ENCODE data around the gene MYO15B.

The MYO15B gene

DNA sequence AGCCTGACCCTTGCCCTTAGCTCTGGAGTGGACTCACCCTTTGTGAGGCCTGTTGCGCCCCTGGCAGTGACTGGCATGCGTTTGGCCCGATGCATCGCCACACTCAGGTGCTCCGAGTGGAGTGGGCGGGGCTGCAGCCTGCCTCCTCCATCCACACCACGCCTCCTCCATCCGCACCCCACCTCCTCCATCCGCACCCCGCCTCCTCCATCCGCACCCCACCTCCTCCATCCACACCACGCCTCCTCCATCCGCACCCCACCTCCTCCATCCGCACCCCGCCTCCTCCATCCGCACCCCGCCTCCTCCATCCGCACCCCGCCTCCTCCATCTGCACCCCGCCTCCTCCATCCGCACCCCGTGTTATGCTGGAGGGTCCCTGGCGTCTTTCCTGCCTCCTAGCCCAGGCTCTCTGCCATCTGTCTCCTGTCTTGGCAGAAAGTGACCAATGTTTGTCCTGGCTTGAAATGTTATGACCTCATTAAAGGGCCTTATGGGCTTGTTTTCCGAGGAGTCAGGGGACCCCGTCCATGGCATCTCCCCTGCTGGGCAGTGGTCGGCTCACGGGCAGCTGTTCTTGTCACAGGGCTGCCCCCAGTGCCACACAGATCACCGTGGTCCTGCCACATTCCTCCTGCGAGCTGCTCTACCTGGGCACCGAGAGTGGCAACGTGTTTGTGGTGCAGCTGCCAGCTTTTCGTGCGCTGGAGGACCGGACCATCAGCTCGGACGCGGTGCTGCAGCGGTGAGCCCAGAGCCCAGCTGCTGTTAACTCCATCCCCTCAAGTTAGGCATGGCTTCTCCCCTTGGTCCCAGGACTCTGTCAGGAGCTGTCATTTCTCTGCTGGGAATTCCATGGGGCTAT lies 28.7 kb upstream of the MYO15B start:
- DNase-seq (ENCODE audit: low read depth, low spot score) = no peak

DNA sequence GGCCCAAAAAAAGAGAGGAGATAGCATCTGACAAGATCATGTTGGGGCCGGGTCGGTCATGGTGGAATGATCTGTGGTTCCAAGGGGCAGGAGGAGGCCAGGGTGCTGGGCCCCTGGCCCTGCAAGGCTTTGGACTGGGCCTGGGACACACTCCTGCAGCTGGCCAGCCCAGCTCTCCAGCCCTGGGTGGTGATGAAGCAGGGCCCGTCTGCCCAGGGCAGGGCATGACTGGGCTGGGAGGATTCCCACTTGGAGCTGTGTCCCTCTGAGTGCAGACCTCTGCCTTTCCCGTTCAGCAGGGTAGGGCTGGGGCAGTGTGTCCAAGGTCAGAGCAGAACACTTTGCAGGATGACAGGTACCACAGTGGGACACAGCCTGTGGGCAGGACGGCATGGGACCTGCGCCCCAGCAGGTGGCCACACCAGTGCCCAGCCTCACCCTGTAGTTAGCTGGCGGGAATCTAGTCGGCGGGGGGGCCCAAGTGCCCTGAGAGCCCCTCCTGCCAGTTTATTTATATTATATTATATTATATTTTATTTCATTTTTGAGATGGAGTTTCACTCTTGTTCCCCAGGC lies 27.6 kb upstream of the MYO15B start:
- no peak for DNase-seq (ENCODE audit: low read depth, low spot score)

DNA sequence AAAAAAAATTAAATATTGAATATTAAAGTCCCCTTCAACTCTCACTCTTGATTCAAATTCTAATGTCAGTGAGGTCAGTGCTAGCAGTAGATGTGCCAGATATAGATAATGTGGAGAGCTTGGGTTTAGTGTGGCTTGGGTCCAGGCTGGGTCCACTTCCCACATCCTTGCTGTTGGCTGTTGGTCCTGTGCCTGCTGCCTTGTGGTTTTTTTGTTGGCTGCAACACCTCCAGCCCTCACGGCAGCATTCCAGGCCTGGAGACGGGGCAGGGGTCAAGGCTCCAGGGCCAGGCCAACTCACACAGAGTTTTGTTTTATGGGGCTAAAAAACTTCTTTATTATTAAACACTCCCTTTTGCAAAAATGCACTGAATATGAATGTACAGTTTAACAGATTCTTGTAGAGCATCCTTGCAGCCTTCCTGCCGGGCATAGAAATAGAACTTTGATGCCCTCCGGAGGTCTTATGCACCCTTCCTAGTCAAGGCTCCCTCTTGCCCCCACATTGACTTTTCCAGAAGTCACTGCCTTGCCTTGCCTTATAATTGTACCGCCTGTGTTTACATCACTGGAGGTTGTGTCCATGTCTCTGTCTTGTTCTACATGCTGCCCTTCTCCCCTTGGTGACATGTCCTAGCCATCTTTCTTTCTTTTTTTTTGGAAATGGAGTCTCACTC lies 25.5 kb upstream of the MYO15B start:
- DNase-seq (ENCODE audit: low read depth, low spot score) = no peak

DNA sequence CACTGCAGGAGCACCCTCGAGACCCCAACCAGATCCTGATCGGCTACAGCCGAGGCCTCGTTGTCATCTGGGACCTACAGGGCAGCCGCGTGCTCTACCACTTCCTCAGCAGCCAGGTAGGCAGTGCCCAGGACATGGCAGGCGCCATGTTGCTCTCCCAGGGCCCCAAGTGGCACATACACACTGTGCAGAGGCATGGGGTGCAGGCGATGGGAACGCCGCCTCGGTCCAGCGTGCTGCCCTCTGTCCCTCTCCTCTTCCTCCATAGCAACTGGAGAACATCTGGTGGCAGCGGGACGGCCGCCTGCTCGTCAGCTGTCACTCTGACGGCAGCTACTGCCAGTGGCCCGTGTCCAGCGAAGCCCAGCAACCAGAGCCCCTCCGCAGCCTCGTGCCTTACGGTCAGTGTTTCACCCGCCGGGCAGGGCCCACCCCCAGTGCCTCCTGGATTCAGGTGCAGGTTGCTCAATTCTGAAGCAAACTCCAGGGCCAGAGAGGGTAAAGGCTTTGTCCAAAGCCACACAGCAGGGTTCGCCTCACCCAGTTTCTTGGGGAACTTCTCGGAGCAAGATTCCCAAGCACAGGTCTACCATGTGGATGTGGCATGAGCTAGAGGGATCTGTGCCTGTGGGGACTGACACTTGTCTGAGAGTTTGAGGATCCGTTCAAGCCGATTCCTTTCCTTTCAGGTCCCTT lies 24.4 kb upstream of the MYO15B start:
- DNase-seq (ENCODE audit: low read depth, low spot score) = no peak

DNA sequence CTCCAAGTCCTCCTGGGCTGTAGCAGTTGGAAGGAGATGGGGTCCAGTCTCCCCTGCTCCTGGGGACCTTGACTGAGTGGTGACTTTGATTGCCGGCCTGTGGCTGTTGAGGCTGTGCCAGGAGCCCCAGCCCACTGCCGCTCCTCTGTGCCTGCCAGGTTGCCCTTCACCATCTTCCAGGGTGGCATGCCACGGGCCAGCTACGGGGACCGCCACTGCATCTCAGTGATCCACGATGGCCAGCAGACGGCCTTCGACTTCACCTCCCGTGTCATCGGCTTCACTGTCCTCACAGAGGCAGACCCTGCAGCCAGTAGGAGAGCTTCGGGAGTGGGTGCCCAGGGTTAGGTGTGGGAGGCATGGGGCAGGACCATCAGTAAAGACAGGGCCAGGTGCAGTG lies 23.4 kb upstream of the MYO15B start:
- no peak for DNase-seq (ENCODE audit: low read depth, low spot score)

DNA sequence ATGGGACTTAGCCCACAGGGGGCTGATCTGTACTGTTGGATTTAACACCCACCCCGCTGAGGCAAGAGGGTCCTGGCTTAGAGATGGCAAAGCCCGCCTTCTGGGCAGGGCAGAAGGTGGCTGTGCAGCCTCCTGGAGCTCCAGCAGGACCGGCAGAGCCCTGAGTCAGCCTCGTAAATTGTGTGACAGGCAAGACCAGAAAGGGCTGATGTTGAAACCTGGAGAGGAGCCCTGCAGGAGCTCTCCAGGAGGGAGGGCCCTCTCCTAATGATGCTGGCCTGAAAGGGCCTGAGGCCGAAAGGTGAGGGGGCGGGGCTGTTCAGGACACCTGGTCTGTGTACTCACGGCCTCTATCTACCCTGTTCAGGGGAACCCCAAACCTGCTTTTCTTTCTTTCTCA lies 22.5 kb upstream of the MYO15B start:
- DNase-seq (ENCODE audit: low read depth, low spot score) = no peak

- DNase-seq (ENCODE audit: low read depth, low spot score) = no peak
Measured at GRCh38 chr17:75565618-75566017, 22.0 kb upstream of the MYO15B start.

DNA sequence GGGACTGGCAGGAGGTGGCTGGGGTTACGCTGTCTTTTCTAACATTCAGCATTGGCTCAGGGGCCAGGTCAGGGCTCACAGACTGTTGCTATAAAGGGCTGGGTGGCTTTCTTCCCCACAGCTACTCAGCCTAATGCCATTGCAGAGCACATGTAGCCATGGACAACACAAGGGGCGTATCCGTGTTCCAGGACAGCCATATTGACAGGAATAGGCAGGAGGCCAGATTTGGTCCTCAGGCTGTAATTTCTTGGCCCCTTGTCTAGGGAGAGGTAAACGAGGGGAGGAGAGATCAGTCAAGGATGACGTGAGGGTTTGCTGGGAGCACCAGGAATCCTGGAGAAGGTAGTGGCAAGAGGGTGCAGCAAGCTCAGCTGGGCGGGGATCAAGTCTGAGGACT lies 21.2 kb upstream of the MYO15B start:
- no peak for DNase-seq (ENCODE audit: low read depth, low spot score)

DNA sequence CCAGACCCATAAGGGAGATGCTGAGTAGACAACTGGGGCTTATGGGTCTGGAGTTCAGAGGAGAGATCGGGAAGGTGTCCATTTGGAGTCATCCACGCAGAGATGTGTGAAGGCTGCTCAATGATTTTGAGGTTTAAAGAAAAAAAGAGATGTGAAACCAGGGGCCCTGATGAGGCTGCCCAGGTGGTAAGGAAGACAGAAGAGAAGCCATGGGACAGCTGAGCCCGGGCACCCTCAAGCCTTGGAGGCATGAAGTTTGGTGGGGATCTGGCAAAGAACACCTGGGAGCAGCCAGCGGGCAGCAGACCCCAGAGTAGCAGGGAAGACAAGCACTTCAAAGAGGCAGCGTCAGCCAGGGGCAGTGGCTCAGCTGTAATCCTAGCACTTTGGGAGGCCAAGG lies 20.8 kb upstream of the MYO15B start:
- no peak for DNase-seq (ENCODE audit: low read depth, low spot score)

GRCh38 chr17:75568412-75569255 lies 19.0 kb upstream of the MYO15B start:
- DNase-seq (ENCODE audit: low read depth, low spot score) = no peak

DNA sequence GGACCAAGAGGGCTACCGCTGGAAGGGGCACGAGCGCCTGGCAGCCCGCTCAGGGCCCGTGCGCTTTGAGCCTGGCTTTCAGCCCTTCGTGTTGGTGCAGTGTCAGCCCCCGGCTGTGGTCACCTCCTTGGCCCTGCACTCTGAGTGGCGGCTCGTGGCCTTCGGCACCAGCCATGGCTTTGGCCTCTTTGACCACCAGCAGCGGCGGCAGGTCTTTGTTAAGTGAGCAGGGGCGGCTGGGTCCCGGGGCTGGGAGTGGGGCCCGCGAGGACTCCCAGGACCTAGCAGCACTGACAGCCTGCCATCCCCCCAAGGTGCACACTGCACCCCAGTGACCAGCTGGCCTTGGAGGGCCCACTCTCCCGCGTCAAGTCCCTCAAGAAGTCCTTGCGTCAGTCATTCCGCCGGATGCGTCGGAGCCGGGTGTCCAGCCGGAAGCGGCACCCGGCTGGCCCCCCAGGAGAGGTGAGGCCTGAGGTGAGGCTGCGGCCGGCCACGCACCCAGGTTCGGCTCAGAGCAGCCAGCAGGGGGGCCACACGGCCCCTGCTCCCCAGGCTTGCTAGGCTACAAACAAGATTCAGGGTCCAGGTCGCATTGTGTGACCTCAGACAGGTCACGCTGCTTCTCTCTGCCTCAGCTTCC lies 17.4 kb upstream of the MYO15B start:
- no peak for DNase-seq (ENCODE audit: low read depth, low spot score)

GRCh38 chr17:75570772-75571171 lies 16.8 kb upstream of the MYO15B start:
- no peak for DNase-seq (ENCODE audit: low read depth, low spot score)

DNA sequence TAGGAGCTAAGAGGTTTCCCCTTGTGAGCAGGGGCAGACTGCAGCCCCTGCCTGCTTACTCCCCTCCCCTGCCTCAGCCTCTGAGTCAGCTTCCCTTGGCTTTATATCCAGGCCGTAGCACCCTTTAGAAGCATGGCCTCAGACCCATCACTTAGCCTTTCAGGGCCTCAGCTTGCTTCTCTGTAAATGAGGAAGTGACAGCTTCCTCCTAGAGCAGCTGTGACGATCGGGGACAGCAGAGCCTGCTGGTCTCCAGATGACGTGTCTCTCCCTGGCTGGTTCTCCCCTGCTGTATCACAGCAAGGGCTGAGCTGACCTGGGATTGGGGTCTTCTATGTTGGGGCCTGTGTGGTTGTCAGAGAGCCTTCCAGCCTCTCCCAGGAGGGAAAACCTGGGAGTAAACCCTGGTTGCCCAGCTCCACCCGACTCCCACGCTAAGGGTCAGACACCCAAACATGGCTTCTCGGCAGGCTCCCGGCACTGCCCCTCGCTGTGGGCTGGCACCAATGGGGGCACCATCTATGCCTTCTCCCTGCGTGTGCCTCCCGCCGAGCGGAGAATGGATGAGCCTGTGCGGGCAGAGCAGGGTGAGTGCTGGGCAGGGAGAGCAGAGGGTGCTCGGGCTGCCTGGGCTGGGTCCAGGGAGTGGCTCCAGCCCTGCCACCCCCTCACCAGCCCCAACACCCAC lies 16.3 kb upstream of the MYO15B start:
- no peak for DNase-seq (ENCODE audit: low read depth, low spot score)

GRCh38 chr17:75571885-75572215 lies 15.8 kb upstream of the MYO15B start:
- DNase-seq (ENCODE audit: low read depth, low spot score) = no peak

DNA sequence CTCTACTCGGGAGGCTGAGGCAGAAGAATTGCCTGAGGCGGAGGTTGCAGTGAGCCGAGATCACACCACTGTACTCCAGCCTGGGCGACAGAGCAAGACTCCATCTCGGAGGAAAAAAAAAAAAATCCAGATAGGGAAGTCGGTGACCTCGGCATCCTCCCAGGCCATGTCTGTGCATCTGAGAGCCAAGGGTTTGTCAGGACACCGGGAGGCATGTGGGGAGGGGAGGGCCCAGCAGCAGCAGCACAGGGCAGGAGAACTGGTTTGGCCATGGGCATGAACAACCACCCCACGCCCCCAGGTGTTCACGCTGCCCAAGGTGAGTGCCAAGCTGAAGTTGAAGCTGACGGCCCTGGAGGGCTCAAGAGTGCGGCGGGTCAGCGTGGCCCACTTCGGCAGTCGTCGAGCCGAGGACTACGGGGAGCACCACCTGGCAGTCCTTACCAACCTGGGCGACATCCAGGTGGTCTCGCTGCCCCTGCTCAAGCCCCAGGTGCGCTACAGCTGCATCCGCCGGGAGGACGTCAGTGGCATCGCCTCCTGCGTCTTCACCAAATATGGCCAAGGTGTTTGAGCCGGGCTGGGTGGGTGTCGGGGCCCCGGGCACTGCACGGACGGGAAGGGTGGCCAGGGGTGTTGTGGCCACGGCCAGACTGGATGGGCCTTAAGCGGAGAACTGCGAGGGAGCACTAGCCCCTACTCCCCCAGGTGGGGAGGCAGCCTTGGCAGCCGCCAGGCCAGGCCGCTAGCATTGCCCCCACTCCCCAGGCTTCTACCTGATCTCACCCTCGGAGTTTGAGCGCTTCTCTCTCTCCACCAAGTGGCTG lies 14.7 kb upstream of the MYO15B start:
- no peak for DNase-seq (ENCODE audit: low read depth, low spot score)

GRCh38 chr17:75573540-75573957 lies 14.1 kb upstream of the MYO15B start:
- DNase-seq (ENCODE audit: low read depth, low spot score) = no peak

DNA sequence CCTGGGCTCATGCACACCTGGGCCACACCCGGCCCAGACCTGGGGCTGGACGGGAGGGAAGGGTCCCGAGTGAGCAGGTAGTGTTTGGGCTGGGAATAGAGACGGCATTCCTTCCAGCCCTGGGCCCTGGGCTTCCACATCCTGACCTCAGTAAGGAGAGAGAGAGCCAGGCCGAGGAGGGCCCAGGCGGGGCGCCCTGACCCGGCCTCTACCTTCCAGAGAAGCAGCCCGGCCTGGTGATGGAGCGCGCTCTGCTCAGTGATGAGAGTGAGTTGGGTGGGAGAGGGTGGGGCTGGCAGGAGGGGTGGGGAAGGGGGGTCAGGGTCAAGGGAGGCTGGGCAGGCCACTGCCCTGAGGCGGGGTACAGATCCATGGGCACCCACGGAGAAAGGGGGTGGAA lies 13.6 kb upstream of the MYO15B start:
- DNase-seq (ENCODE audit: low read depth, low spot score) = no peak

DNA sequence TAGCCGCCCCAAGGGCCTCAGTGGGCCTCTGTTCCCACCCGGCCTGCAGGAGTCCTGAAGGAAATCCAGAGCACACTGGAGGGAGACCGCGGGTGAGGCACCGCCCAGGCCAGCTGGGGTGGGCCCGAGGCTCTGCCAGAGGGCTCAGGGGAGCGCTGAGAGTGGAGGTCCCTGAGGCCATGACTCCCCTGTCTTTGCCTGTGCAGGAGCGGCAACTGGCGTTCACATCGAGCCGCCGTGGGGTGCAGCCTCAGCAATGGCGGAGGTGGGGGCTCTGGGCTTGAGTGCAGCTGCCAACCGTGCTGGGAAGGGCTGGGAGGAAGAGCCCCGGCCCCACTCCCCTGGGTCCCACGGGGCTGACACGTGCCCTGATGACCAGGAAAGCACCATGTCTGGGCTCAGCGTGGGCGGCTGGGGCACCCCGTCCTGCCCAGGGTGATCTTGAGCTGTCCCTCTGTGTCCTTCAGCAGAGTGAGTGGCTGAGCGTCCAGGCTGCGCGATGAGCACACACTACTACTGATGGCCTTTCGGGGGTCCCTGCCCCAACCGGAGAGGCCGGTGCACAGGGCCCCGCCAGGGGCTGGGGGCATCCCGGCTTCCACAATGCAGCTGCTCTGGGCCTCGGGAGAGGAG lies 13.1 kb upstream of the MYO15B start:
- no peak for DNase-seq (ENCODE audit: low read depth, low spot score)

DNA sequence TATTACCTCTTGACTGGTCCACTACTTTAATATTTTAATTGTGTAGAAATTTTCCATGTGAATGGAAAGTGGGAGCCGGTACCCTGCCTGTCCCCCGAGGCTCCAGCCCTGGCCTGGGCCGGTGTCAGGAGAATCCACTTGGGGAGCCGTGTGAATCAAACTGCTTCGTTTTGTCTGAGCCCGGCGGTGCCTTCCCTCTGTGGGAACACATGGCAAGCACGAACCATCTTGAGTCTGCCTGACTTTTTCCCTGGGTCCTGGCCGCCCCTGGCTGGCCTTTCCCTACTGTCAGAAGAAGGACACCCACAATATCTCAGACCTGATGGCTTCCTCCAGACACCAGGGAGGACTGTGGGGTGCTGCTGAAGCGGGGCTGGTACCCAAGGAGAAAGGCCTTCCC lies 12.4 kb upstream of the MYO15B start:
- no peak for DNase-seq (ENCODE audit: low read depth, low spot score)

All from activated CD4-positive, CD25-positive, alpha-beta regulatory T cell treated with anti-CD3 and anti-CD28 coated beads, Interleukin-2, amount 50 U/mL, for 16 hours (primary cell).